HG02798 (cell line): ENCODE data around the gene MTHFD1L.

Experiments used
- ATAC-seq: cut with Tn5 transposase; IDR thresholded peaks from one replicate; pipeline ENCODE4 v1.9.1; 2021; ENCODE audit warnings: mild to moderate bottlenecking; ENCODE audit not compliant: unreplicated experiment, poor library complexity

Gene MTHFD1L

DNA sequence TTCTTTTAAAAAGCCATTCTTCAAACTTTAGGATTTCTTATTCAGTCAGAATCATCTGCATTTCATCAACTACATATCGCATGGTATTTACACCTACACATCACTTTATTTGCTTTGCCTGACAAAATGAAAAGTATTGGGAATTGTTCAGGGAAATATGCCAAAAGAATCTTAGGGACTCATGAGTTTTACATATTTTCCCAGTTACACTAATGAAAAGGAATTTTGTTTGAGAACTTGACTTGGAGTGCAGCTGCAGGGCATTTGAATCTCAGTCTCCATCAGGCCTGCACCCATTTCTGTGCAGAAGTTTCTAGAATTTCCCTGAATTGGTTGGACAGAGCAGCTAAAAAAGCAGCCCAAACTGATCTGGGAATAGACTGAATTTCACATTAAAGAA, 65.3 kb downstream of the MTHFD1L start:
- ATAC-seq: no peak

DNA sequence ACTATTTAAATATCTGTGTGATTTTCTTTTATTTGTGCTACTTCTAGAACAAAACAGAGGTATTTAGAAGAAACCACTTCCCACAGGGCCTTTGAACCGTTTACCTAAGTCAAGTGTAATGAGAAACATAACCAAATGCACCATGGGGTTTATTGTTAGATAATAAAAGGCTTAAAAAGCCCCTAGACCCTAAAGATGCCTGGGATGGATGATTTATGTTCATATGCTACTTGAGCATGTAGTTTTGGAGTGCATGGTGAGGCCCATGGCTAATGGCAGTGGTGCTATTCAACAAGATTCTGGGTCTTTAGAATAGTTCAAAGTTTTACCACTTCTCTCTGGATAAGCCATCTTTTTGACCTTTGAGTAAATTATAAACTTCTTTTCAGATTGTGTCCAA, 65.9 kb downstream of the MTHFD1L start:
- no peak for ATAC-seq

DNA sequence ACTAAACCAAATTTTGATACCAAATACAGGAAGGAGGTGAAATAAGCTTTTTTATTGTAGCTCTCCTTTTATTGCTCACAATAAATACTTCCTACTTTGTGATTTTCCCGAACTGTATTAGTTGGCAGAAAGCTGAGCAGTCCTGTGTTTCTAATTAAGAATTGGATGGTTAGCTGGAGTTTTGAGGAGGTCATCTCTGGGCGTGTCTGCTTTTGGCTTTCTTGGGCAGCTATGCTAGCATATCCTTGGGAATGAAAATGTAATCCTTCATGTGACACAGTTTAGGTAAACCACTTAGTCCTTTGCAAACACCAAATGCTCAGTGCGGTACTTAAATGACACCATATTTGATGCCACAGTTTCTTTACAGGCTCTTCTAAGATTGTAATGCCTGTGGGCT, 67.5 kb downstream of the MTHFD1L start:
- no peak for ATAC-seq

DNA sequence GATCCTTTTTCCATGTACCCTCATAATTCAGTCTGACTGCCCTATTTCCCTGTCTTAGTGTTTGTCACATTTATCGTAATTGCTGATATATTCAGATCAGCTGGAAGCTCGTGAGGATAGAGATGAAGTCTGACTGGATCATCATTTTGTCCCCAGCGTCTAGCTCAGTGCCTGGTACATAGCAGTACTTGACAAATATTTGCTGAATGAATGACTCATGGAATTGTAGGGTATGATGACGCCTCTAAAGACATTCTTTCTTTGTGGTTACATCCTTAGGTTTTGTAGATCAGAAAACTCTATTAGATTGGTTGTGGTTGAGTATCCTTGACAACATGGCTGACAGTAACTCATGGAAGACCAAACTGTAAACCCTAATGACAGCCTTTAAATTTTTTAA, 68.9 kb downstream of the MTHFD1L start:
- no peak for ATAC-seq

DNA sequence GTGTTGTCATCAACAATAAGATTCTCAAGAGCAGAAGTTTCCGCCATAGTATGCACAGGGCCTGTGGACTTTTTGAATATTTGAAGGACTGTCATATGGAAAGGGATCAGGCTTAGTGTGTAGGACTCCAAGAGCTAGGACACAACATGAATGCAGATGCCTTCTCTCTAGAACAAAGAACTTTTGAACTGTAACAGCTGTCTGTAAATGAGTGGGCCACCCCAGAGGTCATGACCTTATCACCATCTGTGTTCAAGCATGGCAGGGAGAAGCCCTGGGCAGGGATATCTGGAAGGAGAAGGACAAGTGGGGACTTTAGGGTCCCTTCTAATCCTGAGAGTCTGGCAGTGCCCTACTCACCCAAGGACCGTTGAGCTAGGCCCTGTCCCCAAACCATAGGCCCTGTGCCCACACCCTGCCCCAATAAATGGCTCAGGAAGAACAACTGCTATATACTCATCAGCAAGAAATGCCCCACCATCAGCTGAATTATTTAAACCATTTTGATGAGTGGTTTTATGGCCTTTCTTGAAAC, 70.6 kb downstream of the MTHFD1L start:
- no peak for ATAC-seq

DNA sequence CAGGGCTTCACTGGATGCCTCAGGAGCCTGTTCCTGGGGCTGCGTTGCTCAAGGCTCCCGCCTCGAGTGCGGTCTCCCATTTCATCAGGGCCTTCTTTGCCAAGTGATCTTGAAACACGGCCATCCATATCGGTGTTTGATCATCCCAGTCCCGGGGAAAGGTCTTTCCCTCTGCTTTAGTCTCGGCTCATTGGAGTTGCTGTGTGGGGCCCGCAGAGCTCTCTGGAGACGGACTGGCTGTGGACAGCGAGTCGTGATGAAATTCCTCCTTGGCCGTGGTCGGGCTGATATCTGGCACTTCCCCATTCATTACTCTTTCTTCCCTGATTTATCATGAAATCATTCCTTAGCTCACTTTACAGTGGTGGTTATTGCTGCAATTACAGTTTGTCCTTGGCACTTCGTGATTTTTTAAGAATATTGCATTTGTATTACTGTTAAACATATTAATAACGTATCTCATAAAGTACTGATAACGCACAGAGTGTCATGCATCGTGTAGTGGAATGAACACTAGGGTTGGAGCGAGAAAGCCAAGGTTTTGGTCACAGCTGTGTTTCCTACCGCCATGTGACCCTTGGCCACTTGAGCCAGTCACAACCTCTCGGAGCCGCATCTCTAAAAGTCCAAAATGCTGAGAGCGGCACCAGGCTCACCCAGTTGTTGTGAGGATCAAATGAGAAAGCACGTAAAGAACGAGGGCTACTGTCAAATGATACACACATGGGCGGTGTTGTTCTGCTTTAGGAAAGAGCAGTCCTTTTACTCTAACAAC, 71.8 kb downstream of the MTHFD1L start:
- ATAC-seq: no peak

DNA sequence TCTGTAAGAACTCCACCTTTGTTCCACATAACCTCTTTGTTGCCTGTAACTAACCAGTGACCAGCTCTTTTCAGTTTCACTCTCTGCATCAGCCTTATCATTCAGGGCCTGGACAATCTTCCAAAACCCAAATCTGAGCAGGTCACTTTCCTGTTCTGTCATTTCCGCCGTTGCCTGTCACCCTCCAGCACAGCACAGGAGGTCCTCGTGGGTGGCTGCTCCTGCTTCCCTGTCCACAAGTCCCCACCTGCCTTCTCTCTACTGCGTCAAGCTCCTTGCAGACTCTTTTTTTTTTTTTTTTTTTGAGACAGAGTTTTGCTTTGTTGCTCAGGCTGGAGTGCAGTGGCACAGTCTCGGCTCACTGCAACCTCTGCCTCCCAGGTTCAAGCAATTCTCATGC, 73.9 kb downstream of the MTHFD1L start:
- ATAC-seq: no peak

DNA sequence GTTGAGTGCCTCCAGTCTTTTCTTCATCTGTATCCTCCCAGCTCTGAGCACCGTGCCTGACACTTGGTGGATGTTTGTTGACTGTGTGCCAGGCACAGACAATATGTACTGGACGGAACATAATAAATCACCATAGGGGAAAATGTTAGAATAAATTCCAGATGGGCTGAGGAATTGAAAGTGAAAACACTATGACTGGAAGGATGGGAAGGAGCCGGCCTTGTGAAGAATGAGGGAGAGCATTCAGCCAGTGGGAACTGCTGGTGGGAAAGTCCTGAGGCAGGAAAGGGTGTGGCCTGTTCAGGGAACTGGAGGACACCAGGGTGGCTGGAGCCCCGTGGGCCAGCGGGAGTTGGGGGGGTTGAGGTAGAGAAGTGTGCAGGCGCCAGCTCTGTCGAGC, 75.4 kb downstream of the MTHFD1L start:
- ATAC-seq: no peak

DNA sequence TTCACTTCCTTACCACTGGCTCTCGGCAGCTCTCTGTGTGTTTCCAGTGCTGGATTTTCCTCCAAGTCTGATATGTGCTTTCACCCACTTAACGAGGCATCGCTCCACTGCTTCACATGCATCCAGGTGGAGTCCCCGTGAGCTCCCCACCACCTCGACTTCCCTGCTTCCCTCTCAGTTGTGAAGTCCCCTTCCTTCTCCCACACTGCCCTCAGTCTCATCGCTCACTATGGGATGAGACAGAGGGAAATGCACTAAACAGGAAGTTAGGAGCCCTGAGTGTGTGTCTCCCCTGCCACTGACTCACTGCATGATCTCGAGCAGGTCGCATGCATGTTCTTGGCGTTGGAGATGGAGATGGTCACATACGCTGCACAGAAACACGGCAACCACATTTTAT, 84.0 kb downstream of the MTHFD1L start:
- no peak for ATAC-seq

DNA sequence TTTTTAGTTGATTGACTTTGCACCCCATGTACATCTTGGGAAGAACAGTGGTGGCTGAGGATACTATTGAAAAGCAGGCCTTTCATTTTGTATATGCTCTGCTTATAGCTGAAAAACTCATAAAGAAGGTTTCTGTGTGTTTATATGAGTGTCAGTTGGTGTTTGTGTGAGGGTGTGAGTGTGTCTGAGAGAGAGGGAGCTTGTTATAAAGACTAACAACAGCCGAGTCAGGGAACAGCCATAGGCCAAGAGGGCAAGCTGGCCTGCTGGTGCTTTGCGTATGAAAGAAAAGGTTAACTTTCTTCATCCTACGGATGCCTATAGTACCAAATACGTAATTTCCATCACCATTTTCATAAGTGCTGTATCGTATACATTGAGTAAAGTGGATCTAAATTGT, 88.3 kb downstream of the MTHFD1L start:
- no peak for ATAC-seq

DNA sequence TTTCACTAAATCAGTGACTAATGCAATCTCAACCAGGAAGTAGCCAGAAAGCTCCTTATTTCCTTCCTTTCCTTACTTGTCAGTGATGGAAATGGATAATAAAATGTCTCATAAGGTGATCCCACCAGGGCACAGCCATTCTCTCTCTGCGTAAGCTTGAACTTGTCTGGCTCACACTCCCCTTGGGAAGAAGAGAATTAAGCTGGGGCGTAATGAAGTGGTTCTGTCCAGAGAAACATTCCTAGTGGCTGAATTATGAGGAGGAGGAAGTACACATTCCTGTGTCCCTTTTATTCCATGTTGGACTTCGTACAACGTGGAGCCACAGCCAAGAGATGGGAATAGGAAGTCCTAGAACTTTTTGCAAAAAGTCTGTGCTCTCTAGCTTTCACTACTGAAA, 93.7 kb downstream of the MTHFD1L start:
- ATAC-seq: no peak

DNA sequence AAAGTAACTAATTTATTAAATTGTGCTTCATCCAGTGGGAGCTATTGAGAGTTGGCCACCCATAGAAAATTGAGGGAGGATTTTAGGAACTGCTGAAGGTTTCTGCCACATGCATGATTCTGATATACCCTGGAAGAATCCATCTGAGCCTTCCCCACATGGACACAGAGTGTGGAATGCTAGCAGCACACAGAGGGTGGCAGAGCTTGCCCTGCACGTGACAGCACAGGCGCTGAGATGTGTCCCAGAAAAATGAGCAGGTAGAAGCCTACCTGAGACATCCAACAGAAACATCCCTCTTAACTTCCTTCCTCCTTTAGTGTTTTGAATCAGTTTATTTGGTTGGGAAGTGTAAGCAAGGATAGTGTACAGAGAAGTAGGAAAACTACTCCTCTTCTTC, 96.9 kb downstream of the MTHFD1L start:
- no peak for ATAC-seq

DNA sequence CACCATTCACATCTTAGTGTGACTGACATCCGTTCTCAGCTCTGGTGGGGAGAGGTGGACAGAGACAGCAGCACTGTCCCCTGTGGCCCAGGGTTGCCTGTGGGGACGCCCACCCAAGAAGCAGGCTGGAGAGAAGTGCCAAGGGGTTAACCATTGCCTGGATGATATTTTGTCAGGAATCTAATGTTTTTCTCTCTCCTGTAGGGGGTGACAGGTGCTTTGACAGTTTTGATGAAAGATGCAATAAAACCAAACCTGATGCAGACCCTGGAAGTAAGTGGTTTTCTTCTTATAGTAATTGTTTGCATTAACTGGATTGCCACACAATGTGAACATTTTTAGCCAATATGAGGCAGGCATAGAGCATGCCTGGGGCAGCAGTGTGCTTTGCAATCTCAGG, 99.3 kb downstream of the MTHFD1L start:
- ATAC-seq: no peak

DNA sequence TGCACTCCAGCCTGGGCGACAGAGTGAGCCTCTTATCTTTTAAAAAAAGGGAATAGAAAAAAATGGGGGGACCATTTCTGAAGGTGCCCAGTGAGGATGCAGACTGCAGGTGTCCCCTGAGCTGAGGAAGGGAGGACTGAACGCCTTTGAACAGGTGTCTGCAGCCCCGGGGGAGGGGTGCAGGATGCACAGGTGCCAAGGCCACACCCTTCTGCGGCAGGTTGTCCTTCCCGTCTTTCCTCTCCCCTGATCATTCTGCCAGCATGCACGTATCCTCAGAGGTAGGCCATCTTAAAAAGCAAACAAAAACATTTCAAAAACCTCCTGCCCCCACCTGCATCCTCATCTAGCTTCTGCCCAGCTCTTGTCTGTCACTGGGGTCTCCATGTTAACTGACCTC, 101.3 kb downstream of the MTHFD1L start:
- ATAC-seq: no peak

DNA sequence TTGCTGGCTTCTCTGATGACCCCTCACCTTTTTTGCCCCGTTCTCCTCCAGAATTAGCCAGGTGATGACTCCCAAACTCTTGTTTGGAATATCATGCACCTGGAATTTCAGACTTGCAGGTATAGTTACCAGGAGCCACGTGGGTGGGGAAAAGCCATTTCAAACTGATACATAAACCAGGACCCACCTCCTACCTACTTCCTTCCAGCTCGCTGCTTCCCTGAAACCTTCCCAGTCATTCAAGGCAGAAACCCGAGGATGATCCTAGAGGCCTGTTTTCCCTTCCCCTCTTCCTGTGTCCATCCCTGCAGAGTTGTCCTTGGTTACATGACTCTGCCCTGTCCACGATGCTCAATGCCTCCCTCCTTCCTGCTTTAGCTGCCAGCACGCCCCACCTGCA, 101.9 kb downstream of the MTHFD1L start:
- no peak for ATAC-seq

DNA sequence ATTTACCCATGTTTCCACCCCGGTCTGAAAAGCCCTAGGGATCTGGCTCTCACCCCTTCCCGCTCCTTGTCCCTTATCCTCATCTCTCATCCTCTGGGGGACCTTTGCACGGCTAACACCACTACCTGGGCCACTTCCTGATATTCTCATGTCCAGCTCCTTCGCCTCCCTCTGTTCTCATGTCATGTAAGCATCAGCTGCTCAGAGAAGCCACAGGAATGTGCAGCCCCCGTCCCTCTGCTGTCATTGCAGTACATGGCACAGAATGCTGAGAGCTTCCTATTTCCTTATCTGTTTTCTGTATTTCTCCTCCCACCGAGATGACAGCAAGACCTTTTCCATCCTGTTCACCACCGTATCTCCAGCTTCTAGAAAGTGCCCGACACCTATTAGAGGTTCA, 102.4 kb downstream of the MTHFD1L start:
- ATAC-seq: no peak

DNA sequence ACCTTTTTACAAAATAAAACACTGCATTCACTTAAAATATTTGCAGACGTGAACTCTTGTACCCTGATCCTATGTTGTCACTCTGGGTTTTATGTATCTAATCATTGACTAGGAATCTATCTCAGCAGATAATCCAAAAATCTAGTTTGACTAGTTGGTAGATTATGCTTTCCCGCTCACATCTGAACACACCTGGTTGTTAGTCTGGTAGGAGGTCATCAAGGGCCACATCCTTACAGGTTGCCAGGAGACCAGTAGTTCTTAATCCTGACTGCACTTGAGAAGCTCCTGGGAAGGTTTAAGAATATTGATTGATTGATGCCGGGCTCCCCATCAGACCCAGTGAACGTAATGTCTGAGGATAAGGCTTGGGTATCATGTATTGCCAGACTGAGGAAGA, 104.4 kb downstream of the MTHFD1L start:
- ATAC-seq: no peak

DNA sequence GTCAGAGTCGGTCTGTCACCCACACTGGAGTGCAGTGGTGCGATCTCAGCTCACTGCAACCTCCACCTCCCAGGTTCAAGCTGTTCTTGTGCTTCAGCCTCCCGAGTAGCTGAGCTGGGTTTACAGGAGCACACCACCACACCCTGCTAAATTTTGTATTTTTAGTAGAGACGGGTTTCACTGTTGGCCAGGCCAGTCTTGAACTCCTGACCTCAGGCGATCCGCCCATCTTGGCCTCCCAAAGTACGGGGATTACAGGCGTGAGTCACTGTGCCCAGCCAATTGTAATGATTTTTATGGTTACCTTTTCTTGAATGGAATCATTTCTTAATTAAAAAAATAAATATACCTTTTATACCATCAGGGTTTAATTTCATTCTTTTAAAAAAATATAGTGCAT, 105.7 kb downstream of the MTHFD1L start:
- ATAC-seq: no peak

DNA sequence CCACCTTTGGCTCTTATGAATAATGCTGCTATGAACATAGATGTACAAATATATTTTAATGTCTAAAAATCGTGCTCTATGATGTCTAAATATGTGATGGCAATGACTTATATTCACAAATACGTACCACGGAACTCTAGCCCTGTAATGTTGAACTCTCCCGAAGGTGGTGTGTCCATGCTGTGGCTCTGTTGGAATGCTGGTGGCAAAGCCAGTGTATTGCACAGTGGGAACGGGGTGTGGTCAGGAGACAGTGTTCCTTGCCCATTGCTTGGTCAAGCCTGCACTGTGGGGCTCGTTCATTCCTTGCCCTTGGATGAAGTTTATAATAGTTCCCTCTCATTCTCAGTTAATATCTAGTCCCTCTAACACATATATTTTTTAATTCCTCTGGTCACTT, 109.6 kb downstream of the MTHFD1L start:
- ATAC-seq: no peak

DNA sequence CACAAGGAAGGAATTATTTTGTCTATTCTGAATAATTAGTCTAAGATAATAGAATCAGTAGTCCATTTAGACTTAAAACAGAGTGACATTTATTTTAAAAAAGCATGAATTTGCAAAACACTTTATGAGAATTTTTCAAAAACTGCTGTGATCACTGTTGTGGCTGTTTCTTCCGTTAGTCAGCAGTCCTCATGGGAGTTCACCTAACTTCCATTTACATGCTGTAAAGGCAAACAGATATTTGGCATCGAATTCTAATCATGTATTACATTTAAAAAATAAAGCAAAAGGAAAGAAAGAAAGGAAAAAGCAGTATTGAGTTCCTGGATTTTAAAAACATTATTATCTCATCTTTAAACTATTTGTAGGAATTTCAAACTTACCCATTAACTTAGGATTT, 111.8 kb downstream of the MTHFD1L start:
- ATAC-seq: no peak

DNA sequence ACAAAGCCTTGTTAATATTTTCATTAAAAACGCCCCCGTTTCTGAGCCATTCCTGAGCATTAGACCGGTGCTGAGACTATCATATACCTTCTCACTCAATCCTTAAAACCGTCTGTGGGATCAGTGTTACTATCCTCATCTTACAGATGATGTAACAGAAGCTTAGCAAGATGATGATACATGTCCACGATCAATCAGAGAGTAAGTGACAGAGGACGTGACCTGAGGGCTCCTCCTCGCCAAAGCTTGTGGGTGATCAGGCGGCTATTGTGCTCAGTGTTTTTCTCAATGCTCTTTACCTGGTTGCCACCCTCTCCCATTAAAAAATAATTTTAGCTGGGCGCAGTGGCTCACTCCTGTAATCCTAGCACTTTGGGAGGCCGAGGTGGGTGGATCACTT, 113.1 kb downstream of the MTHFD1L start:
- ATAC-seq: no peak

DNA sequence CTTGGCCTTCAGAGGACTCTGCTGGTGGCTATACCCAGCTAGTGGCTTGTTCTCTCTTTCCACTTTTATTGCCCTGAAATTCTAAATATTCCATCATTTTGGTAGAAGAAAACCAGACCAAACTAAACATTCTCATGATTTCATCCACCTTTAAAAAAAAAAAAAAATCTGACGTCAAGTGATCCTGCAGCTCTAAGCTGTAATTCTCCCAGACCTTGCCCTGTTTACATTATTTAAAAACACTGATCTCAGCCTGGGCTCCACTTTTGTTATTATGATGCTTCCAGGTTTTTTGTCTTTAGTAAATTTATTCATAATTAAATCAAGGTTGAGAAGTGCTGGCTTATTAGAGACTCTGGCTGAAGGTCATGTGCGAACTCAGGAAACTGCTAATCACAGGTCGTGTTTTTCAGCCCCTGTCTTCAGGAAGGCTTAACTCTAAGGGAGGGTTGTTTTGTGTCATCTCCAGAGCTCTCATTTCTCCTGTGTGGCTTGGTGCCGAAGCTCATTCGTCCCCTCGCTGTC, 114.4 kb downstream of the MTHFD1L start:
- ATAC-seq: no peak
